SK-N-SH (cell line): ENCODE results near the gene HSPA1A. TPM values are rescaled to one million over a fixed set of nuclear protein-coding genes. Genes with fewer than 3 reads are reported as not detected.
A peak's percentile ranks its signal among the peaks of the same experiment; 100 is the strongest.
"Not testable (repeated sequence)": the region's sequence is repeated elsewhere in the genome, so short reads cannot be mapped to it uniquely, and the experiment has no call there.

ENCODE experiments used
- CTCF ChIA-PET: fragments of 300-600, 350-600 bp; formaldehyde crosslinking; extraction: SDS; loops from one replicate; lab custom pipeline; 2021; lab: Yijun Ruan, JAX
- POLR2A ChIA-PET: fragments of 350-600 bp; sonication (Branson Sonifier 250); formaldehyde crosslinking; extraction: SDS; loops from one replicate; lab custom pipeline; 2020; ENCODE audit warnings: antibody characterized with exemption, inconsistent platforms; lab: Yijun Ruan, JAX
- DNase-seq: peaks from one replicate; pipeline ENCODE4 v3.0.0; 2012
- H2AFZ ChIP-seq: fragments of 200-600 bp; sonication (generic); 2 replicates; pipeline ENCODE4 v1.8.1; 2016; ENCODE audit warnings: antibody characterized with exemption, mild to moderate bottlenecking, low read depth
- H3F3A ChIP-seq: fragments of 200-600 bp; sonication (generic); replicated peaks from 2 replicates; pipeline ENCODE3; 2016; ENCODE audit warnings: antibody characterized with exemption, mild to moderate bottlenecking; ENCODE audit not compliant: insufficient read depth
- H3K27ac ChIP-seq, 2 experiments: fragments of 200-500 bp in 1 of 2; fragments of 200-600 bp in 1 of 2; sonication (Bioruptor generic) in 1 of 2; sonication (generic), shearing (Covaris generic) in 1 of 2; 2 replicates each; pipeline versions ENCODE4 v1.5.1 to v1.6.1; 2014 to 2016; ENCODE audit warnings: low read depth in 2 of 2, inconsistent platforms in 1 of 2, low read length in 1 of 2, mild to moderate bottlenecking in 1 of 2, mixed read lengths in 1 of 2
- H3K27me3 ChIP-seq: fragments of 200-600 bp; sonication (generic), shearing (Covaris generic); 2 replicates; pipeline ENCODE4 v1.6.1; 2016; ENCODE audit warnings: mixed run types; ENCODE audit not compliant: insufficient read depth
- H3K36me3 ChIP-seq, 2 experiments: fragments of 200-500 bp in 1 of 2; fragments of 200-600 bp in 1 of 2; sonication (Bioruptor generic) in 1 of 2; sonication (generic) in 1 of 2; replicated peaks in 1 of 2; 2 replicates each; pipeline versions ENCODE3 to v1.5.1; 2014 to 2016; ENCODE audit warnings: low read length in 1 of 2, mild to moderate bottlenecking in 1 of 2; ENCODE audit not compliant: insufficient read depth in 2 of 2, control insufficient read depth in 1 of 2
- H3K4me1 ChIP-seq, 2 experiments: fragments of 200-500 bp in 1 of 2; fragments of 200-600 bp in 1 of 2; sonication (Bioruptor generic) in 1 of 2; sonication (generic), shearing (Covaris generic) in 1 of 2; 2 replicates each; pipeline versions ENCODE4 v1.5.1 to v1.6.1; 2014 to 2016; ENCODE audit warnings: low read depth in 1 of 2, low read length in 1 of 2, mixed run types in 1 of 2; ENCODE audit not compliant: insufficient read depth in 2 of 2, control insufficient read depth in 1 of 2
- H3K4me2 ChIP-seq: fragments of 200-600 bp; sonication (generic), shearing (Covaris generic); 2 replicates; pipeline ENCODE4 v1.6.1; 2017; ENCODE audit warnings: mixed run types
- H3K4me3 ChIP-seq, 2 experiments: fragments of 200-500 bp in 1 of 2; fragments of 200-600 bp in 1 of 2; sonication (Bioruptor generic) in 1 of 2; sonication (generic), shearing (Covaris generic) in 1 of 2; 2 replicates each; pipeline versions ENCODE4 v1.5.1 to v1.8.1; 2014 to 2016; ENCODE audit warnings: low read depth in 2 of 2, inconsistent platforms in 1 of 2, low read length in 1 of 2, mild to moderate bottlenecking in 1 of 2, mixed read lengths in 1 of 2, moderate library complexity in 1 of 2
- H3K79me2 ChIP-seq: fragments of 200-600 bp; sonication (generic); 2 replicates; pipeline ENCODE4 v1.8.1; 2017; ENCODE audit warnings: mild to moderate bottlenecking; ENCODE audit not compliant: insufficient read depth
- H3K9ac ChIP-seq: fragments of 200-600 bp; sonication (generic); 2 replicates; pipeline ENCODE4 v1.6.1; 2017; ENCODE audit warnings: mixed run types
- H3K9me2 ChIP-seq: fragments of 200-600 bp; sonication (generic); 2 replicates; pipeline ENCODE4 v1.6.1; 2017; ENCODE audit warnings: mixed run types
- H3K9me3 ChIP-seq: fragments of 200-600 bp; sonication (generic); 2 replicates; pipeline ENCODE4 v1.6.1; 2017; ENCODE audit warnings: mixed run types, mild to moderate bottlenecking, moderate library complexity
- H4K20me1 ChIP-seq: fragments of 200-600 bp; sonication (generic); 2 replicates; pipeline ENCODE4 v1.6.1; 2017; ENCODE audit warnings: mild to moderate bottlenecking, mixed run types; ENCODE audit not compliant: insufficient read depth
- CHD2 ChIP-seq: fragments of 150-350 bp; IDR thresholded peaks from 2 replicates; pipeline ENCODE4 v1.6.1; 2018; ENCODE audit warnings: low read length; ENCODE audit not compliant: partially characterized antibody
- ELF1 ChIP-seq: IDR thresholded peaks from 2 replicates; pipeline ENCODE4 v1.4.0; 2012
- EP300 ChIP-seq, 2 experiments: IDR thresholded peaks; 2 replicates each; pipeline versions ENCODE4 v1.4.0 to v1.6.1; 2012; ENCODE audit warnings: borderline replicate concordance in 1 of 2, low read depth in 1 of 2, low read length in 1 of 2
- FOSL2 ChIP-seq: IDR thresholded peaks from 2 replicates; pipeline ENCODE4 v1.4.0; 2012; ENCODE audit warnings: low read depth, mild to moderate bottlenecking, moderate library complexity, borderline replicate concordance
- GABPA ChIP-seq: IDR thresholded peaks from 2 replicates; pipeline ENCODE4 v1.4.0; 2012; ENCODE audit warnings: low read depth, mild to moderate bottlenecking
- GATA2 ChIP-seq: sonication (generic); formaldehyde crosslinking; IDR thresholded peaks from 2 replicates; pipeline ENCODE4 v1.5.0; 2020; ENCODE audit warnings: mild to moderate bottlenecking, missing genetic modification reagents
- JUND ChIP-seq: IDR thresholded peaks from 2 replicates; pipeline ENCODE4 v1.4.0; 2012
- MEF2A ChIP-seq: IDR thresholded peaks from 2 replicates; pipeline ENCODE4 v1.4.0; 2012; ENCODE audit warnings: low read depth, borderline replicate concordance
- MXI1 ChIP-seq: IDR thresholded peaks from 2 replicates; pipeline ENCODE4 v1.6.1; 2012; ENCODE audit warnings: mild to moderate bottlenecking, low read depth, low read length, improper control_type of control experiment
- NFIC ChIP-seq: IDR thresholded peaks from 2 replicates; pipeline ENCODE4 v1.4.0; 2012; ENCODE audit warnings: borderline replicate concordance
- NRF1 ChIP-seq: IDR thresholded peaks from 2 replicates; pipeline ENCODE4 v1.6.1; 2012; ENCODE audit warnings: low read depth, mild to moderate bottlenecking, low read length
- POLR2AphosphoS5 ChIP-seq: IDR thresholded peaks from 2 replicates; pipeline ENCODE4 v1.6.1; 2012; ENCODE audit warnings: low read depth, low read length
- RAD21 ChIP-seq: IDR thresholded peaks from 2 replicates; pipeline ENCODE4 v1.6.1; 2012; ENCODE audit warnings: mild to moderate bottlenecking, low read length
- RCOR1 ChIP-seq: fragments of 150-350 bp; IDR thresholded peaks from 2 replicates; pipeline ENCODE4 v1.6.1; 2017; ENCODE audit warnings: antibody characterized with exemption, low read length
- RFX5 ChIP-seq: IDR thresholded peaks from 2 replicates; pipeline ENCODE4 v1.6.1; 2012; ENCODE audit warnings: mild to moderate bottlenecking, improper control_type of control experiment, low read length
- RXRA ChIP-seq: IDR thresholded peaks from 2 replicates; pipeline ENCODE4 v1.4.0; 2012; ENCODE audit warnings: low read depth, mild to moderate bottlenecking, borderline replicate concordance
- SMC3 ChIP-seq: IDR thresholded peaks from 2 replicates; pipeline ENCODE4 v1.6.1; 2012; ENCODE audit warnings: low read depth, low read length, improper control_type of control experiment
- TAF1 ChIP-seq: IDR thresholded peaks from 2 replicates; pipeline ENCODE4 v1.6.1; 2012; ENCODE audit warnings: low read depth, mild to moderate bottlenecking, low read length, moderate library complexity, borderline replicate concordance
- TEAD4 ChIP-seq: IDR thresholded peaks from 2 replicates; pipeline ENCODE4 v1.4.0; 2012; ENCODE audit warnings: mild to moderate bottlenecking, borderline replicate concordance; ENCODE audit not compliant: insufficient read depth
- USF2 ChIP-seq: fragments of 150-350 bp; IDR thresholded peaks from 2 replicates; pipeline ENCODE4 v1.6.1; 2017; ENCODE audit warnings: antibody characterized with exemption, low read length, low read depth, borderline replicate concordance
- YY1 ChIP-seq: IDR thresholded peaks from 2 replicates; pipeline ENCODE4 v1.4.0; 2012; ENCODE audit warnings: low read depth, mild to moderate bottlenecking
- WGBS: methylation state at CpG from one replicate; pipeline ENCODE4 v1.1.6; 2017; ENCODE audit warnings: low lambda C conversion rate; 5-methylcytosine and 5-hydroxymethylcytosine counted together
- polyA plus RNA-seq, 3 experiments: library from polyadenylated mRNA; depleted of rRNA; stranded (reverse); fragments of >200 nt; gene quantifications; 2 replicates each; pipeline ENCODE4 v1.2.3, GENCODE V29; 2012
- TF ChIP-seq, protein P1 (sequence below): fragments of 150-350 bp; IDR thresholded peaks from 2 replicates; pipeline ENCODE4 v1.6.1; 2016; ENCODE audit warnings: mild to moderate bottlenecking, low read depth, low read length
- TF ChIP-seq, protein P2 (sequence below): IDR thresholded peaks from 2 replicates; pipeline ENCODE4 v1.4.0; 2012; ENCODE audit warnings: low read depth, borderline replicate concordance

HSPA1A gene
- polyA plus RNA-seq, 1 of the 3 experiments (the other 2 are of a cell fraction), result 119 TPM

DNA sequence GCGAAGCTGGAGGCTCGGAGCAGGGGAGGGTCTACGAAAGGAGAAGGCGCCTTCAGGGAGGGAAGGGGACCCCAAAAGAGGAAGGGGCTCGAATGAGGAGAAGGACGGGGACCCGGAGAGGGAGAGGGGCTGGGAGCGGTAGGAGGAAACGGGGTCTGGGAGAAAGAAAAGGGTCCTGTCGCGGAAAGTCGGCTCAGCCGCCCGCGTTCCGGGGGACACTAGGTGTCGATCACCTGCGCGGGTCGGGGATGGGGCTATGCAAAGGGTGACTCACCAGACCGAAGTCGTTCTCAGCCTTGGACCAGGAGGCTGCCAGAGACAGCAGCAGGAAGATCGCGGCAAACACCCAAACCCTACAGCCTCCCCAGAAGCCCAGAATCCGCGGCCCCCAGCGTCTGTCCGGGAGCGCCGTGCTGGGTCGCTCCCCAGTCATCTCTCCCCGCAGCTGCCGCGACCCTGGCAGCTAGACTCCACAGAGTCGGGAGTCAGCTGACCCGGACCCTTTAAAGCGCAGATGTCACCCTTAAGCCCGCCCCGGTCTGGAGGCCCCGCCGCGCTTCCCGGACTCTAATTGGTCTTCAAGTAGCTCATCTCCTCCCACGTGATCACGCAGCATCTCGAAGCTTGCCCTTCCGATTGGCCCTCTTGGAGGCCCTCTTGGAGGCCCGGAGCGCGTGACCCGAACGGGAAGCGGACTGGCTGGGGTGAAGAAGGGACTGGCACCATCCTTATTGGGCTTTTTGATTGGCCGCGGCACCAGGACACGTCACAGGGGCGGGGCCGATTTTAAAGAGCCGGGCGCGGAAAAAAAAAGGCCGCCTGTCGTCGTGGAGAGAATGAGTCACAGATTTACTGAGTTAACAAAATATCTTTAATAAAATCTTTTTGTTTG, 47.2 kb downstream of the HSPA1A start, which contains the start of gene NEU1 (continued):
- TF ChIP-seq, protein P1, sequence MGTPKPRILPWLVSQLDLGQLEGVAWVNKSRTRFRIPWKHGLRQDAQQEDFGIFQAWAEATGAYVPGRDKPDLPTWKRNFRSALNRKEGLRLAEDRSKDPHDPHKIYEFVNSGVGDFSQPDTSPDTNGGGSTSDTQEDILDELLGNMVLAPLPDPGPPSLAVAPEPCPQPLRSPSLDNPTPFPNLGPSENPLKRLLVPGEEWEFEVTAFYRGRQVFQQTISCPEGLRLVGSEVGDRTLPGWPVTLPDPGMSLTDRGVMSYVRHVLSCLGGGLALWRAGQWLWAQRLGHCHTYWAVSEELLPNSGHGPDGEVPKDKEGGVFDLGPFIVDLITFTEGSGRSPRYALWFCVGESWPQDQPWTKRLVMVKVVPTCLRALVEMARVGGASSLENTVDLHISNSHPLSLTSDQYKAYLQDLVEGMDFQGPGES, result peak; percentile 54; the same call in 1 of the 2 replicates
- no peak for TF ChIP-seq JUND
- no peak for TF ChIP-seq SMC3
- no peak for TF ChIP-seq RAD21
- TF ChIP-seq MXI1, result peak; percentile 73; the same call in 1 of the 2 replicates
- TF ChIP-seq ELF1, result peak; percentile 50; the same call in 1 of the 2 replicates
- peak; percentile 64; the same call in 1 of the 2 replicates for TF ChIP-seq TAF1
- TF ChIP-seq RCOR1, result peak; percentile 48; the same call in 1 of the 2 replicates
- no peak for TF ChIP-seq GATA2
- peak; percentile 63 for TF ChIP-seq GABPA
- peak; percentile 96 for TF ChIP-seq POLR2AphosphoS5
- TF ChIP-seq EP300 (IDR thresholded peaks at IDR 0.05; ENCODE audit: borderline replicate concordance in 1 of 2, low read depth in 1 of 2, low read length in 1 of 2), result 0 out of 4 replicates have a peak, but pooled peaks of 1 of the 2 experiments have one; percentile 12
- no peak for TF ChIP-seq TEAD4
- TF ChIP-seq USF2, result peak; percentile 90
- TF ChIP-seq RFX5, result peak; percentile 83
- no peak for TF ChIP-seq RXRA
- TF ChIP-seq, protein P2, sequence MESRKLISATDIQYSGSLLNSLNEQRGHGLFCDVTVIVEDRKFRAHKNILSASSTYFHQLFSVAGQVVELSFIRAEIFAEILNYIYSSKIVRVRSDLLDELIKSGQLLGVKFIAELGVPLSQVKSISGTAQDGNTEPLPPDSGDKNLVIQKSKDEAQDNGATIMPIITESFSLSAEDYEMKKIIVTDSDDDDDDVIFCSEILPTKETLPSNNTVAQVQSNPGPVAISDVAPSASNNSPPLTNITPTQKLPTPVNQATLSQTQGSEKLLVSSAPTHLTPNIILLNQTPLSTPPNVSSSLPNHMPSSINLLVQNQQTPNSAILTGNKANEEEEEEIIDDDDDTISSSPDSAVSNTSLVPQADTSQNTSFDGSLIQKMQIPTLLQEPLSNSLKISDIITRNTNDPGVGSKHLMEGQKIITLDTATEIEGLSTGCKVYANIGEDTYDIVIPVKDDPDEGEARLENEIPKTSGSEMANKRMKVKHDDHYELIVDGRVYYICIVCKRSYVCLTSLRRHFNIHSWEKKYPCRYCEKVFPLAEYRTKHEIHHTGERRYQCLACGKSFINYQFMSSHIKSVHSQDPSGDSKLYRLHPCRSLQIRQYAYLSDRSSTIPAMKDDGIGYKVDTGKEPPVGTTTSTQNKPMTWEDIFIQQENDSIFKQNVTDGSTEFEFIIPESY, result no peak
- TF ChIP-seq CHD2, result no peak
- TF ChIP-seq NRF1, result no peak
- peak; percentile 37; the same call in 1 of the 2 replicates for TF ChIP-seq FOSL2
- TF ChIP-seq NFIC, result no peak
- no peak for TF ChIP-seq MEF2A
- TF ChIP-seq YY1, result no peak

DNA sequence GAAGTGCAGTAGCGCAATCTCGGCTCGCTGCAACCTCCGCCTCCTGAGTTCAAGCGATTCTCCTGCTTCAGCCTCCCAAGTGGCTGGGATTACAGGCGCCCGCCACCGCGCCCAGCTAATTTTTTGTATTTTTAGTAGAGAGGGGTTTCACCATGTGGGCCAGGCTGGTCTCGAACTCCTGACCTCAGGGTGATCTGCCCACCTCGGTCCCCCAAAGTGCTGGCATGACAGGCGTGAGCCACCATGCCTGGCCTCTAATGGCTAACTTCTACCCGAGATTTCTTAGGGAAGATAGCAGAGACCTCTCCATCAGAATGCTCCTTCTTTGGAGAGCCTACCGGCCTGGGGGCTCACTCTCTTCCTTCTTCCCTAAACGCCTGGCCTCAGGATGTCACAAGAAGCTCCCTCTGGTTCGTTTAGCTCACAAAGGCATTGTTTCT, 48.8 kb downstream of the HSPA1A start:
- WGBS, result 23% methylated on average over 15 of the region's 16 CpGs

More for the DNA sequence above, 48.8 kb downstream of the HSPA1A start:
- H3K9me3 ChIP-seq, H3K27me3 ChIP-seq, H3K79me2 ChIP-seq, H4K20me1 ChIP-seq, H3K36me3 ChIP-seq, H3K9me2 ChIP-seq: not testable (repeated sequence)
- Histone ChIP-seq H3K4me3 (peak overlapping the region; percentile 78 to 85), H2AFZ (peak overlapping the region; percentile 97), H3K4me2 (peak overlapping the region; percentile 86), H3K27ac (peak overlapping the region; percentile 79 to 81), H3K4me1 (peaks cover 0 to 14% of the 10 kb centered on the region in 2 experiments; a peak in 1 of 4 replicates), H3K9ac (peak overlapping the region; percentile 66; the same call in 1 of the 2 replicates), H3F3A (peaks cover 15% of the 10 kb centered on the region)
- CTCF ChIA-PET, result interaction anchor here (0.7 to 2.7 kb wide), 17 partner anchors 9 to 1089 kb away, joined by 3 to 14 read pairs (median 4); partner anchors contain the start of genes DDAH2, LSM2 and LY6G5C
- POLR2A ChIA-PET, result interaction anchor here (1.3 to 2.4 kb wide), 2 partner anchors 16 to 29 kb away, joined by 4 to 16 read pairs; no protein-coding TSS in a partner anchor
- peak; percentile 17 for DNase-seq
